PC-3 (cell line): Measurements from ENCODE around the gene CFAP206.

ENCODE experiments used
- EZH2phosphoT487 ChIP-seq: fragments of 300-600 bp; sonication (generic); IDR thresholded peaks from 2 replicates; pipeline ENCODE4 v1.6.1; 2018; ENCODE audit warnings: mild to moderate bottlenecking, antibody characterized with exemption, low read length, borderline replicate concordance
- TF ChIP-seq, protein P1 (sequence below): fragments of 300-600 bp; sonication (generic); conservative IDR thresholded peaks from 2 replicates; pipeline ENCODE4 v1.5.1; 2017; ENCODE audit warnings: antibody characterized with exemption, low read depth, mild to moderate bottlenecking, low read length

DNA sequence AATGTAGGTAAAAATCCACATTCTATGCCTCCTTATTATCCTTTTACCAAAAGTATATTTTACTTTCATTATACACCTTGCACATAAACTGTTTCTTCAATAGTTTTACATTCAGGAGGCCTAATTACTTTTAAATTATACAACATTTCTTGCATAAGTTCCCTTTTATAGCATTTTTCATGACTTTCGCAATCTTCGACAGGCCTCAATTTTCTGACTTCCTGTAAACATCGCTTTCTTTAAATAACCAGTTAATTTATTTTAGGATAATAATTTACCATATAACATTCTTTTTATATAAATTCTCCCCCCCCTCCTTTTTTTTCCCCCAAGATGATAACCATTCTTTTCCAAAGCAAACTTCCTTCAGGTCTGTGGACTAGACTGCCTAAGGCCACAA, 74.2 kb downstream of the CFAP206 start:
- TF ChIP-seq, protein P1, sequence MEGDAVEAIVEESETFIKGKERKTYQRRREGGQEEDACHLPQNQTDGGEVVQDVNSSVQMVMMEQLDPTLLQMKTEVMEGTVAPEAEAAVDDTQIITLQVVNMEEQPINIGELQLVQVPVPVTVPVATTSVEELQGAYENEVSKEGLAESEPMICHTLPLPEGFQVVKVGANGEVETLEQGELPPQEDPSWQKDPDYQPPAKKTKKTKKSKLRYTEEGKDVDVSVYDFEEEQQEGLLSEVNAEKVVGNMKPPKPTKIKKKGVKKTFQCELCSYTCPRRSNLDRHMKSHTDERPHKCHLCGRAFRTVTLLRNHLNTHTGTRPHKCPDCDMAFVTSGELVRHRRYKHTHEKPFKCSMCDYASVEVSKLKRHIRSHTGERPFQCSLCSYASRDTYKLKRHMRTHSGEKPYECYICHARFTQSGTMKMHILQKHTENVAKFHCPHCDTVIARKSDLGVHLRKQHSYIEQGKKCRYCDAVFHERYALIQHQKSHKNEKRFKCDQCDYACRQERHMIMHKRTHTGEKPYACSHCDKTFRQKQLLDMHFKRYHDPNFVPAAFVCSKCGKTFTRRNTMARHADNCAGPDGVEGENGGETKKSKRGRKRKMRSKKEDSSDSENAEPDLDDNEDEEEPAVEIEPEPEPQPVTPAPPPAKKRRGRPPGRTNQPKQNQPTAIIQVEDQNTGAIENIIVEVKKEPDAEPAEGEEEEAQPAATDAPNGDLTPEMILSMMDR = no peak
- no peak for TF ChIP-seq EZH2phosphoT487
